HFFc6 (cell line): ENCODE data around the gene WNT7A. TPM values are rescaled to one million over a fixed set of nuclear protein-coding genes. Genes with fewer than 3 reads are reported as not detected.
A peak's percentile ranks its signal among the peaks of the same experiment; 100 is the strongest.

Source experiments
- DNase-seq: peaks from one replicate; pipeline ENCODE4 v3.0.0-alpha.2; 2018
- H3K27ac Mint-ChIP-seq: 2 replicates; pipeline ENCODE4 v1.8.0; 2020; ENCODE audit warnings: mild to moderate bottlenecking, mixed read lengths
- H3K27me3 Mint-ChIP-seq: 2 replicates; pipeline ENCODE4 v1.8.0; 2021; ENCODE audit warnings: mild to moderate bottlenecking, moderate library complexity, mixed read lengths; ENCODE audit not compliant: insufficient read depth
- H3K36me3 Mint-ChIP-seq: 2 replicates; pipeline ENCODE4 v1.8.0; 2021; ENCODE audit warnings: low read depth, mixed read lengths
- H3K4me1 Mint-ChIP-seq: 2 replicates; pipeline ENCODE4 v1.8.0; 2020; ENCODE audit warnings: low read depth, mixed read lengths
- H3K4me3 Mint-ChIP-seq: 2 replicates; pipeline ENCODE4 v1.8.0; 2020; ENCODE audit warnings: mild to moderate bottlenecking, moderate library complexity, mixed read lengths
- H3K9me3 Mint-ChIP-seq: 2 replicates; pipeline ENCODE4 v1.8.0; 2020; ENCODE audit warnings: mild to moderate bottlenecking, mixed read lengths
- CTCF ChIP-seq: fragments of 200-600 bp; sonication (generic); IDR thresholded peaks from 2 replicates; pipeline ENCODE4 v1.5.0; 2021; ENCODE audit warnings: antibody characterized with exemption, mild to moderate bottlenecking
- total RNA-seq, 6 experiments: library from RNA; stranded (reverse); fragmentation: NEBNext Ultra II Directional; extraction: Animal tissue kit (Norgen Biotek cat#: 25700); gene quantifications; 2 replicates in 1 of 6; 3 replicates in 5 of 6; pipeline ENCODE4 v1.2.3, GENCODE V29; 2021

WNT7A gene
- total RNA-seq, 6 experiments from 2014 or later = not detected

DNA sequence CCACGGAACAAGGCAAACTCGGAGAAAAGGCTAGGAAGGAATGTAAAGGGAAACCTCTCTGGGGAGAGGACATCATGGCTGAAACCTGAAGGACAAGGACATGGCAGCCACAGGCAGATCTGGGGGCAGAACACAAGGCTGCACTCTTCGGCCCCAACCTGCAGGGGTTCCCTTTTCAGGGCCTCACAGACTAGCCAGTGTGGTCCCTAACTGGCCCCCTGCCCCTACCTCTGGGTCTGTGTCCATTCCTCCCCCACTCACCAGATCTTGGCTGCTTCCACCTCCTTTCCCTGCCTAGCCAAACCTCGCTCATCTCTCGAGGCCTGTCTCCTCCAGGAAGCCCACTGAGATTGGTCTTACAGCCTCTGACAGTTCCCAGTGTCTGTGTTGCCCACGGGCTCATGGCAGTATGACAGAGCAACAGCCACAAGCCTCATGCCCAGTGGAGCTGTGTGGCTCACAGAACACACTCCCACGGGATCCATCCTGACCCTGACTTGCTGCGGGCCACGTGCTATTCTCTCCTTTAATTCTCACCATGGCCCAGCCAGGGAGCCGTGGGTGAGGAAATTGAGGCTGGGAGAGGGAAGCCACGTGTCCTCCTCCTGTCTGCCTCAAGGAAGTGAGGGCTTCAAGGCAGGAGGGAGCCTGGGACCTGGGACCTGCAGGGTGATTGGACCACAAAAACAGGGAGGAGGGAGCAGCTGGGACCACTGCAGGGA, 26.5 kb downstream of the WNT7A start:
- Mint-ChIP-seq H3K27ac (no peak overlapping the region), H3K4me3 (no peak overlapping the region), H3K27me3 (peaks cover 13% of the 10 kb centered on the region), H3K36me3 (no peaks in the 10 kb centered on the region), H3K9me3 (no peaks in the 10 kb centered on the region), H3K4me1 (no peaks in the 10 kb centered on the region)
- DNase-seq = no peak
- no peak for TF ChIP-seq CTCF

- no peak for TF ChIP-seq CTCF
- Mint-ChIP-seq H3K9me3 (no peaks in the 10 kb centered on the region), H3K4me1 (no peaks in the 10 kb centered on the region), H3K4me3 (no peak overlapping the region), H3K27ac (no peak overlapping the region), H3K27me3 (peaks cover 13% of the 10 kb centered on the region), H3K36me3 (no peaks in the 10 kb centered on the region)
- DNase-seq = no peak
These were observed 27.2 kb downstream of the WNT7A start for GRCh38 chr3:13852638-13853009.

GRCh38 chr3:13851997-13852637, 27.8 kb downstream of the WNT7A start:
- H3K4me1 Mint-ChIP-seq = no peaks in the 10 kb centered on the region
- no peak overlapping the region for H3K4me3 Mint-ChIP-seq
- no peak for TF ChIP-seq CTCF
- DNase-seq = no peak
- no peaks in the 10 kb centered on the region for H3K9me3 Mint-ChIP-seq
- no peaks in the 10 kb centered on the region for H3K36me3 Mint-ChIP-seq
- H3K27ac Mint-ChIP-seq = no peak overlapping the region
- H3K27me3 Mint-ChIP-seq = peaks cover 11% of the 10 kb centered on the region

- H3K27ac Mint-ChIP-seq = no peak overlapping the region
- no peak for TF ChIP-seq CTCF
- no peaks in the 10 kb centered on the region for H3K9me3 Mint-ChIP-seq
- H3K4me1 Mint-ChIP-seq = no peaks in the 10 kb centered on the region
- no peak overlapping the region for H3K4me3 Mint-ChIP-seq
- no peaks in the 10 kb centered on the region for H3K36me3 Mint-ChIP-seq
- H3K27me3 Mint-ChIP-seq = peaks cover 7% of the 10 kb centered on the region
- DNase-seq = no peak
These were observed 28.6 kb downstream of the WNT7A start for GRCh38 chr3:13851091-13851849.

DNA sequence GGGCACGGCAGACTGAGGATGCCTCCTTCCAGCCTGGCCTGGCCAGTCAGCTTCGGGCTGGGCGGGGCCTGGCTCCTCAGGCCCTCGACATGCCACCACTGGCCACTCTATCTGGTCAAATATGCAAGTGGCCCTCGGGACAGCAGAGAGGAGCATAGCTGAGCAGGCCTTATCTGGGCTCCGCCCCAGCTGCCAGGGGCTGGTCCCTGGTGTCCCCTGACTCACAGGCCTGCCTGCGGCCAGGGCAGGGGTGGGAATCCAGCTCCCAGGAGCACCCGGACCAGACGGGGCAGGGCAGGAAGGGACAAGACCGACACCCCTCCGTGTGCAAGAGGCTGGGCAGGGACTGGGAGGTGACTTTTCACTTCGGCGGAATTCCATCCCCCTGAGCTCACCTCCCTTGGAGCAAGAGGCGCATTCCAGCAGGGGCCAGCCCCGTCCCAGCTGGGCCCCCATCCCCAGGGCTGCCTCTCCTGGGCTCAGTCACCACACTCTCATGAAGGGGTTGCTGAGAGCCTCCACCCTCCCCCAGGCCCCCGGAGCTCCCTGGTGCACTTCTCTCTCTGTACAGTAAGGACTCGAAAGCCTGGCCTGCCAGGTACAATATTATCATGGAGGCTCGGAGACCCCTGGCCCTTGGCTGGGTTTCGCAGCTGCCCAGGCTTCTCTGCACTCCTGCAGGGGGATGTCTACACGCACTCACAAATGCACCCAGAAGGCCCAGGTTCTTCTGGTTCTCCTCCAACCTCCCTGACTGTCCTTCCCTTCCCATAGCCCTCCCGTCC, 29.5 kb downstream of the WNT7A start:
- TF ChIP-seq CTCF = no peak
- peak; percentile 1 for DNase-seq
- H3K27me3 Mint-ChIP-seq = peaks cover 7% of the 10 kb centered on the region
- no peak overlapping the region for H3K4me3 Mint-ChIP-seq
- no peaks in the 10 kb centered on the region for H3K36me3 Mint-ChIP-seq
- no peaks in the 10 kb centered on the region for H3K4me1 Mint-ChIP-seq
- no peak overlapping the region for H3K27ac Mint-ChIP-seq
- H3K9me3 Mint-ChIP-seq = no peaks in the 10 kb centered on the region
